ENCODE measurements around the gene ANKLE1. TPM values are rescaled to one million over a fixed set of nuclear protein-coding genes. Genes with fewer than 3 reads are reported as not detected.

ANKLE1 gene
- total and polyA plus RNA-seq, 2 donors (not counting 3 experiments of a cell fraction or from before 2014, with no cell fraction given) = 1.9 to 3.1 TPM

GRCh38 chr19:17262557-17262956 is 19.1 kb upstream of the ANKLE1 start:
- no peak overlapping the region for H3K9ac ChIP-seq (replicated peaks; ENCODE audit: extremely low read depth, insufficient read depth, low read length)
- H3K4me2 ChIP-seq (ENCODE audit: insufficient read depth, low read length) = no peak overlapping the region
- intact Hi-C loops (cut with micrococcal nuclease) (no loop called here), dilution Hi-C loops (cut with MboI; ENCODE audit: extremely low pct_ligation_motif_present, low sequenced_read_pairs) (no loop called here)
- no peak overlapping the region for H3K27ac ChIP-seq (ENCODE audit: insufficient read depth, low read depth, low read length)
- DNase-seq (ENCODE audit: low read depth, low spot score) (no peak), FAIRE-seq (no peak)
- H4K20me1 ChIP-seq (replicated peaks; ENCODE audit: control insufficient read depth, extremely low read depth, insufficient read depth, low read length) = no peaks in the 10 kb centered on the region
- H3K9me1 ChIP-seq (replicated peaks; ENCODE audit: control insufficient read depth, extremely low read depth, insufficient read depth, low read length) = no peaks in the 10 kb centered on the region
- no peak overlapping the region for H2AFZ ChIP-seq (ENCODE audit: low read depth, low read length)
- H3K79me2 ChIP-seq (ENCODE audit: control insufficient read depth, insufficient read depth, low read length) = peaks cover under 1% of the 10 kb centered on the region
- no peaks in the 10 kb centered on the region for H3K9me3 ChIP-seq (replicated peaks; ENCODE audit: control insufficient read depth, insufficient read depth, low read length)
- H3K4me3 ChIP-seq (replicated peaks in 1 of 3; ENCODE audit: insufficient read depth in 1 of 3, low read depth in 1 of 3, low read length in 3 of 3) = no peak overlapping the region
- no peaks in the 10 kb centered on the region for H3K27me3 ChIP-seq (ENCODE audit: control insufficient read depth in 2 of 2, insufficient read depth in 2 of 2, low read length in 2 of 2)
- CTCF ChIA-PET = interaction anchor here (1.3 to 1.5 kb wide), 2 partner anchors 8 to 27 kb away, joined by 3 to 4 read pairs; no protein-coding TSS in a partner anchor
- BruUV-seq (replicated peaks) = no TSS peak
- peaks cover 13% of the 10 kb centered on the region for H3K4me1 ChIP-seq (ENCODE audit: control insufficient read depth, extremely low read depth, insufficient read depth, low read length)
- no peak for TF ChIP-seq JUN (IDR thresholded peaks at IDR 0.05; ENCODE audit: borderline replicate concordance, insufficient read depth, insufficient read length, low read depth)
- no peak for TF ChIP-seq MAX (IDR thresholded peaks at IDR 0.05; ENCODE audit: insufficient read depth, insufficient read length)
- no peak for TF ChIP-seq MYC (IDR thresholded peaks at IDR 0.05; ENCODE audit: low read depth, low read length)
- TF ChIP-seq POLR2AphosphoS5 (IDR thresholded peaks at IDR 0.05; ENCODE audit: insufficient read depth, low read depth, low read length) = no peak
- no peak for TF ChIP-seq GATA2 (IDR thresholded peaks at IDR 0.05; ENCODE audit: insufficient read depth, insufficient read length, low read depth, low read length)
- no peak for TF ChIP-seq EZH2 (IDR thresholded peaks at IDR 0.05; ENCODE audit: borderline replicate concordance, low read depth, low read length, severe bottlenecking)
- TF ChIP-seq POLR2A (IDR thresholded peaks at IDR 0.05; ENCODE audit: low read depth, low read length) = no peak
- no peak for TF ChIP-seq CTCF (IDR thresholded peaks at IDR 0.05; ENCODE audit: extremely low read depth in 1 of 2, insufficient read depth in 1 of 2, low read depth in 1 of 2, low read length in 2 of 2)
- H3K36me3 ChIP-seq (ENCODE audit: control insufficient read depth in 2 of 2, extremely low read depth in 1 of 2, insufficient read depth in 2 of 2, low read length in 2 of 2) = peaks cover 0 to 14% of the 10 kb centered on the region in 2 experiments
- POLR2A ChIA-PET = no interaction called here
